ENCODE results near the gene WDR47.
A peak's percentile ranks its signal among the peaks of the same experiment; 100 is the strongest.
"Not testable (repeated sequence)": the region's sequence is repeated elsewhere in the genome, so short reads cannot be mapped to it uniquely, and the experiment has no call there.

Gene WDR47

DNA sequence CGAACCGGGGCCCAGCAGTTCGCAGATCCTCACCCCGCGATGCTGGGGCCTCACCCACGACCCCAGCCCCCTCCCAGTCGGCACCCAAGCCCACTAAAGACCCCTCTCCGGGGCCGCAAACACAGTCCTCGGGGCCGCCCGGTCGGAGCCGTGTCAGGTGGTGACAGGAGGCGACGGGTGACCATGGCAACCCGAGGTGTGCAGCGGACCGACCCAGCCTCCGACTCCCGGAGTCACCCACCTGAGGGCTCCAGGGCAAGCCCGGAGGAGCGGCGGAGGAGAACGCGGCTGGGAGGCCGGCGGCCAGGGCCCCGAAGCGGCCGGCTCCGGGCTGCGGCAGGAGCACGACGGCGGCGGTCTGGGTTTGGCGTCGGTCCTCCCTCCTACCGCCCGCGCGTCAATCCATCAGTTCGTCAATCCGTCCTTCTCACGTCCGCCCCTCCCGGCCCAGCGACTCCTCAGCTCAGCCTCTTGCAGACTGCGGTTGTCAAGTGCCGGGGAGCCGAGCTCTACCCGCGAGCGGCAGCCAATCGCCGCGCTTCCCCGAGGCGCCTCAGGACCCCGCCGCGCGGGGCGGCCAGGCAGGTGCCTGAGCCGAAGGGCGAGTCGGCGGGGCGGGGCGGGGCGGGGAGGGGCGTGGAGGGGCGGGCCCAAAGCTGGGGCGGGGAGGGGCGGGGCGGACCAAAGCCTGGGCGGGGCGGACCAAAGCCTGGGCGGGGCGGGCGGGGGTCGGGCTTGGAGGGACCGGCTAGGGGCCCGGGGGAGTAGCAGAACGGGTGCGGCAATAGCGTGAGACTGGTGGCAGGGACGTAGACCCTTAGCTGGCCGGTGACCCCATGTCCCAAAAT is at the start of gene WDR47:
Gene WDR47 (minus strand): TSS at position 482 of the 848 bp plus-strand sequence. CDS start 18,590 bp downstream, outside the sequence.
- DNase-seq, result peak; percentile 97

DNA sequence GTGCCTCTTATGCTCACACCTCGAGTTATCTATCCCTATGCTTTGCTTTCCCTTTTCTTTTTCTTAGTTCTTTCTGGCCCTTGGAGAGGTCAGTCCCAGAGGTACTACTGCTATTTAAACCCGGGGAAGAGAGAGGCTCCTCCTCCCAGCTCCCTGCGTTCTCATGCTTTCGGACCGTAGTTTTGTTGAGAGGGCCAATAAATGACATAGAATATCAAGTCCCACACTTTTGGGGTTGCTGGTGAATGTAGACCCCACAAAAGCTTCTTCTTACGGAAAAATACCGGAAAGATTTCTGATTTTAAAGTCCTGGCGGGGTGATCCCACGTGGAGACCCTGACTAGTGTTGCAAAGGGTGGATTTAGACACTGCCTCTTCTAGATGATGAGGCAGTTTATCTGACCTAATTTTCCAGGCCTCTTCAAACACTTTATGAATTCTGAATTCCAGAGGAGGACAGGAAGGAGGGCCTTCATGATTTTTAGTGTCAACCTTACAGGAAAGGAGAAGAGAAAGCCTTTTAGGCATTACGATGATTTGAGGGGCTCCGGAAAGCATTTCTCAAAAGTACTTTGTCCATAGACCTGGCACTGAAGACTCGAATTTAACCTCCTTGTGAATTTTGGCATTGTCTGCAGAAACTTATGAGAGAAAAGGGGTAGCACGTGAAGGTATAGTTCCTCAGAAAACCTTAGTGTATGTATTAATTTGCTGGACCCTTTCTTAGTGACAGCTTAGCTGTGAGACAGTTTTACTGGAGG is 49.4 kb upstream of the WDR47 start:
- DNase-seq, result no peak

DNA sequence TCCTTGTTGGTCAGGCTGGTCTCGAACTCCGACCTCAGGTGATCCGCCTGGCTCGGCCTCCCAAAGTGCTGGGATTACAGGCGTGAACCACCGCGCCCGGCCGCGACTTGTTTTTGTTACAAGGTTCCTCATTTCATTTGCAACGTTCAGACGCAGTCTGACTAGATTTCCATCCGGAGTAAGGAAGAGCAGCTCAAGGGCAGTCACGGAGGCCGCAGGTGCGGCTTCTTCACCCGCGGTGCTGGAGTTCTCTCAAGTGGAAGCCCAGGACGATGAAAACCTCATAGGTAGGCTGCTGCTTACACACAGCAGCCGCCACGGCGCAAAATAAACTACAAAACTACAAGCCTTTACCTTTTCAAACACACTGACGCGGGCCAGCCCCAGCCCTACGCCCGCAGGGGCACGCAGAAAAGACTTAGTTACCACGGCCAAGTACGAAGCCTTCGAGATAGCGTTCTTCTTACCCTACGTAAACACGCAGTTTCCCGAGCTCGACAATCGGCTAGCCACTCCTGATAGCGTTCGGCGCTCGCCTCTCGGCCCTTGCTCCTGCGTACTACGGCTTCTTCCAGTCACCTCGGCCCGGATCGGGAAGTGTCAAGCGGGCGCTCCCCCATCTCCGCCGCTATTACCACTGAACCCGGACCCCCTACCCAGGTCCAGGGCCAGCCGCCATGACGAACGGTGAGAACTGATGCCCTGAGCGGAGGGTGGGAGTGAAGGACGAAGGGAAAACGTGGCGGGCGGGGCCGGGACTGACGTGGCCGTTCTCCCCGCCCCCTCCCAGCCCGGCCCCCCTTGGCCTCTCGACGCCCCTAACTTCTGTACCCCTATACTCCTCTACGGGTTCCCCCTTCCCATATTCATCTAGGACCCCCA is 48.5 kb upstream of the WDR47 start, which contains the start of gene TMEM167B:
Gene TMEM167B (plus strand): TSS at position 569 of the 882 bp plus-strand sequence. CDS start 109 bp downstream, at position 678.
- DNase-seq, result peak; percentile 90

DNA sequence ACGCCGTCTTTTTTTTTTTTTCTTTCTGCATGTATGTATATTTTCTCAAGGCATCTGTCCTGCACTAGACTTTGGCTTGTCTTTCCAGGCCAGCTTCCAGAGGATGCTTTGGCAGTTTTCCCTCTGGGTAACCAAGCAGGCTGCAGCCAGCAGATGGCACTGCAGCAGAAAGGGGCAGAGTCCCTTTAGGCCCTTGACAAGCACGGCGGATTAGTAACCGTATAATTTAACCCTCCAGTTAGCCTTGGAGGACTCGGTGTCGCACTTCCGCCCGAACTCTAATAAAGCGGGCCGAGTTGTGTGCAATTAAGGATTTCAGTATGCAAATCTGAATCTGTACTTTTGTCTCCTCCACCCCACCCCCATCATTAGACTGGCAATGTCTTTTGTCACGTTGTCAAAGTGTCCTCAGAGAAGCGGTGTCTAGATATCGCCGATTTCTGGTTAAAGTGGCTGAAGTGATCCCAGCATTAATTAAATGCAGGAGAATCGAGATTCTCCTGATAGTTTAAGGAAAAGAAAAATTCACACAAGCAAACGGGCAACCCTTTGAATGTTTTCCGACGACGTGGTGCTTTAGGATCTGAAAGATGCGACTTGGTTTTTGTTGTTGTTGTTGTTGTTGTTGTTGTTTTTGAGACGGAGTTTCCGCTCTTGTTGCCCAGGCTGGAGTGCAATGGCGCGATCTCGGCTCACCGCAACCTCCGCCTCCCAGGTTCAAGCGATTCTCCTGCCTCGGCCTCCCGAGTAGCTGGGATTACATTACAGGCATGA is 47.5 kb upstream of the WDR47 start:
- DNase-seq, result no peak

DNA sequence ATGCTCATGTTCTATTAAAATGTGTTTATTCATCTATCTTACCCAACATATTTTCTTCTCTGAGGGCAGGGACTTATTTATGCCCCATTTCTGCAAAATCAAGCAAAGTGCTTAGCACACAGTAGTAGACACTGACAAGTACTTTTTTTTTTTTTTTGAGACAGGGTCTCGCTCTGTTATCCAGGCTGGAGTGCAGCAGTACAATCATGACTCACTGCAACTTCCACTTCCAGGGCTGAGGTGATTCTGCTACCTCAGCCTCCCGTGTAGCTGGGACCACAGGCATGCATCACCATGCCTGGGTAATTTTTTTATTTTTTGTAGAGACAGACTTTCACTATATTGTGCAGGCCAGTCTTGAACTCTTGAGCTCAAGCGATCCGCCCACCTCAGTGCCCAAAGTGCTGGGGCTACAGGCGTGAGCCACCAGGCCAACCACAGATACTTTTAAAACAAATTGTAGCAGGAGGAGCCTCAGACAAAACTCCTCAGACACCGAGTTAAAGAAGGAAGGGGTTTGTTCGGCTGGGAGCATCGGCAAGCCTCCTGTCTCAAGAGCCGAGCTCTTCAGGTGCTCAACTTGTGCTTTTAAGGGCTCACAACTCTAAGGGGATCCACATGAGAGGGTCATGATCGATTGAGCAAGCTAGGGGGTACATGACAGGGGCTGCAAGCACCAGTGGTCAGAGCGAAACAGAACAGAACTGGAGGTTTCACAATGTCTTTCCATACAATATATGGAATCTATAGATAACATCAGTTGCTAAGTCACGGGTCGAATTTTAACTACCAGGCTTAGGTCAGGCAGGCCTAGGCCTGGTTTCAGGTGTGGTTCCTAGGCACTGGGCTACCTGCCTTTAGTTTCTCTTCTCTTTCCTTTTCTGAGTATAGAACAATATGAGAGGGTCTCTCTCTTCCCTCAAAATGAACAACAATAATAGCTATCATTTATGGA is 42.9 kb upstream of the WDR47 start:
- DNase-seq, result no peak

DNA sequence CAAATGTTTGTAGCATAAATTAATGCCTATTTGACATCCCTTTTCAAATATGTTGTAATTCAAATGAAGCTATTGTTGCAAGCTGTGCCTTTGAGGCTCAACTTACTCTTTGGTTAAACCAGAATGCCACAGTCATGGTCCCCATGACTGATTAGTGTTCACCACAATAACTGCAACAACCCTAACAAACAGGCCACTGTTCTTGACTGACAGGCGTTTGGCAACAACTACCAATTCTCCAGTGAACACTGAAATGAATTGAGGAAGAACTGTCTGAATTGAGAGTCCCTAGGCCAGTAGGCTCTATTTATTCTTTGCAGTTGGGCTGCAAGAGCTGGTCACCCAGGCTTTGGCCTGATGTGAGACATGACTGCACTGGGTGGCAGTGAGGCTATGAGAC is 42.0 kb upstream of the WDR47 start:
- DNase-seq, result no peak

DNA sequence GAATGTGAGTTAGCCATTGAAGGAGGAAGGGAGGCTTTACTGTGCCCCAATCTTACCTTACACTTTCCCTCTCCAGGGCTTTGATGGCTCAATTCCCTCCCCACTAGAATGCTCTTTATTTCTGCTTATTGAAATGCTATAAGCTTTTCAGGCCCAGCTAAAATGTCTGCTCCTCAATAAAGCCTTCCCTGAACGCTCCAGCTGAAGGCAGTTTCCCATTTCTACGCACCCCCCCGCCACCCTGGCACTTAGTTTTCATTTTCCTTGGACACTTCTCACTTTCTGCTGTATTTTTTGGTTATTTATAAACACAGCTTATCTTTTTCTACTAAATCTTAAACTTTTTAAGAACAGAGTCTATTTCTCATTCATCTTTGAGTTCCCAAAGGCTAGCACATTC is 41.6 kb upstream of the WDR47 start:
- DNase-seq, result no peak

DNA sequence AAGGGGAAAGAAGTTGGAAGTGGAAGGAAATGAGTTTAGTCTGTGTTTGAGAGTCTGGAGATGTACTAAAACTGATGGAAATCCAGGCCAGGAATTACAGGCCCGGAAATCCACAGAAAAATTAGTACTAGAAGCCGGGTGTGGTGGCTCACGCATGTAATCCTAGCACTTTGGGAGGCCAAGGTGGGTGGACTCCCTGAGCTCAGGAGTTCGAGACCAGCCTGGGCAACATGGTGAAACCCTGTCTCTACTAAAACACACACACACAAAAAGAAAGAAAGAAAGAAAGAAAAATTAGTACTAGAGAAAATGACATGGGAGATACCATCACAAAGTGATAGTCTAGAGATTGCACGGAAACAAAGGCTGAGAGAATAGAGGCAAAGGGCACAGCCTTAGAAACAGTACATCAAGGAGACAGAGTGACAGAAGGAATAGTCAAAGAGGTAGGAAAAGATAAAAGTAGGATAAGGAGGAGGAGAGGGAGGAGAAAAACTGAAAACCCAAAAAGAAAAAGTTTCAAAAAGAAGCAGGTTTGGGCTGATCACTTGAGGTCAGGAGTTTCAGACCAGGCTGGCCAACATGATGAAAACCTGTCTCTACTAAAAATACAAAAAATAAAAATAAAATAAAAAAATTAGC is 38.7 kb upstream of the WDR47 start:
- DNase-seq, result no peak

DNA sequence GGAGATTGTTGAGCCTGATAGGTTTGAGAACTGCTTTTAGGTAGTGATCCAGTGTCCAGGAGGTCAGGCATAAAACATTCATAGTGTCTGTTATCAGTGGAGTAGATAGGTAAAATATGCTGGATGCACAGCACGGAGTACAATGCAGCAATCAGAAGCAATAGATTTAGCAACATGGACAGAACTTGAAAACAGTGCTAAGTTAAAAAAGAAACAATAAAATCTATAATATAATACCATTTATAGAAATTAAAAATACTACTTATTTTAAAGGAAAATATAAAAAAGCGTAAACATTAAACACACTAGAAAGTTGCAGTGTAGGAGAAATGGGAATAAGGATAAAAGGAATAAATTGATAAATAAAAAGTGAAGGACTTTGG is 37.3 kb upstream of the WDR47 start:
- DNase-seq, result no peak

DNA sequence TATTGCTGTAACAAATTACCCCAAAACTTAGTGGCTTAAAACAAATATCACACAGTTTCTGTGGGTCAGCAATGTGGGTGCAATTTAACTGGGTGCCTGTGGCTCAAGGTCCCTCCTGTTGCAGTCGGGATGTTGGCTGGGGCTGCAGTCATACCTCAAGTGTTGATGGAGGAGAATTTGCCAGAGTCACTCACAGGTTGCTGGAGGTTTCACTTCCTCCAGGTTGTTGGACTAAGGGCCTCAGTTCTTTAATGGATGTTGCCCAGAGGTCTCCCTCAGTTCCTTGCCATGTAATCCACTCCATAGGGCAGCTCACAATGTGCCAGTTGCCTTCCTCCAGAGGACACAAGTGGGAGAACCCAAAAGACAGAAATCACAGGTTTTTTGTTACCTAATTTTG is 36.4 kb upstream of the WDR47 start:
- no peak for DNase-seq

DNA sequence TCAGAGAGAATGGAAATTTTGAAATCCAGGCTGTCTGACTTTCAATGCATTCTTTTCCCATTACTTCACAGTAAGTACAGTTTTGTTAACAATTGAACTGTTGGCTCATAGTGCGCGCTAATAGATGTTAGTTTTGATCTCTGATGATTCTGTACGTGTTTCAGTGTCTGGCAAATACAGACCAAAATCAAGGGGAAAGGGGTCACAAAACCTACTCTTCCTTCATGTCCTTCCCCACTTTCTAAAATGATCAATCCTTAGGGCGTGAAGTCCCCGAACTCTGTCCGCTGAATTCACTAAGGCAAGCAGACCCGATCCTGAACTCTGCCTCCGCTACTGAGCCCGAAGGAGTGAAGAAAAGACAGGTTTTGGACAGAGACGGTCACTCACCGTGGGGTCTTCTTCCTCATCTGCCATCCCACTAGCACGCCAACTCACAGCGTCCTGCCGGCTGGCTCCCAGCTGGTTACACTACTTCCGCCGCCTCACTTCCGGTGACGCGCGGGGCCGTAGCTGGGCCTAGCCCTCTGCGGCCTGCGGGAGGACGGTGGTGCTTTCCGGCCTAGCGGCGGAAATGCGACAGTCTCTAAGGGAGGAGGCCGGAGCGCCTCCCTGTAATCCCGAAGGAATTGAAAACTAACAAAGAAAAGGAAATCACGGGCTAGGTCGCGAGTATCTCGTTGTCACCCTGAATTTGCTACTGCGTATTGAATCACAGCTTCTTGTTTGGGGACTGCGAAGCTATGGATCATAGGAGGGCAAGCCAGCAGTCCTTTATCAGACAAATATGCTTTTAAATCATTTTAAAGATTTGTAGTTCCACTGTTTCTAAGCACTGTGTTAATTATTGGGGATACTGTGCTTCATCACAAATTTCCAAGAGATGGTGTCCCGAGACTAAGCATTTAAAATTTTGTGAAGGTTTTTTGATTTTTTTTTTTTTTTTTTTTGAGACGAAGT is 33.9 kb upstream of the WDR47 start, which contains the start of gene TAF13:
Gene TAF13 (minus strand): TSS at position 473 of the 960 bp plus-strand sequence. CDS start 56 bp downstream, at position 417.
- DNase-seq, result peak; percentile 88

DNA sequence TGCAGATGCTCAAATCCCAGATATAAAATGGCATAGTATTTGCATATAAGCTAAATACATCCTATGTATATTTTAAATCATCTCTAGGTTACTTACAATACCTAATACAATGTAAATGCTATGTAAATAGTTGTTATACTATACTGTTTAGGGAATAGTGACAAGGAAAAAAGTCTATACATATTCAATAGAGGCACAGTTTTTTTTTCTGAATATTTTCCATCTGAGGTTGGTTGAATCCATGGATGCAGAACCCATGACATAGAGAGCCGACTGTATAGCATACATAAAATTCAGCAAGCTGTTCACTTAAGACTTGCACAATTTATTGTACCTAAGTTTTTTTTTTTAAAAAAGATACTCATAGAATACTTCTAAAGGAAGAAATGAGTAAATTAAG is 27.4 kb upstream of the WDR47 start:
- DNase-seq, result no peak

DNA sequence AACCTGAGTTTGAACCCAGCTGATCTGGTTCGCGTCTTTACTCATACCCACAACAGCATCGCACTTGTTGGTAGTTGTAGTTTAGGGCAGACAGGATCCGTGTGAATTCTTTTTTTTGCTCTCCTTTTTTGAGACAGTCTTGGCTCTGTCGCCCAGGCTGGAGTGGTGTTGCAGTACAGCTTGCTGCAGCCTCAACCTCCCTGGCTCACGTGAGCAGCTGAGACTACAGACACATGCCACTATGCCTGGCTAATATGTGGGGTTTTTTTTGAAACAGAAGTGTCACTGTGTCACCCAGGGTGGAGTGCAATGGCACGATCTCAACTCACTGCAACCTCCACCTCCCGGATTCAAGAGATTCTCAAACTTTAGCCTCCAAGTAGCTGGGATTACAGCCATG is 26.0 kb upstream of the WDR47 start:
- DNase-seq, result no peak

DNA sequence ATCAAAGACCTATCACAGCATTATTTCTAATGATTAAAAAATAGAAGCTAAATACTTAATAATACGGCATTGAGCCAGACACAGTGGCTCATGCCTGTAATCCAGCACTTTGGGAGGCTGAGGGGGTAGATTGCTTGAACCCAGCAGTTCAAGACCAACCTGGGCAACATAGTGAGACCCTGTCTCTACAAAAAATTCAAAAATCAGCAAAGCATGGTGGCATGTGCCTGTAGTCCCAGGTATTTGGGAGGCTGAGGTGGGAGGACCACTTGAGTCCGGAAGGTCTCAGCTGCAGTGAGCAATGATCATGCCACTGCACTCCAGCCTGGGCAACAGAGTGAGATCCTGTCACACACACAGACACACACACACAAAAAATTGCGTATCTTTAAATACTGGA is 23.2 kb upstream of the WDR47 start:
- DNase-seq, result no peak

DNA sequence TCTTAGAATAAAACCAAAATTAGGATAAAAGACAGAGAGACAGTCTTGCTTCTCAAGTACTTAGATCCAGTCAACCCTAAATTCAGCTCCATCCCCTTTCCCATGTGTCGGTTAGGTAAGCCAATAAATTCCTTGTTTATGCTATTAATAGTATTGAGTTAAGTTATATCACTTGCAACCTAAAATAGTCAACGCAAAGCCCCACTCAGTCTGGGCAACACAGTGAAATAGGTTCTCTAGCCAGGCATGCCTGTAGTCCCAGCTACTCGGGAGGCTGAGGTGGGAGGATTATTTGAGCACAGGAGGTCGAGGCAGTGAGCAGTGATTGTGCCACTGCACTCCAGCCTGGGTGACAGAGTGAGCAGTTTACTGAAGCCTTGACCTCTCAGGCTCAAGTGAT is 19.3 kb upstream of the WDR47 start:
- no peak for DNase-seq

DNA sequence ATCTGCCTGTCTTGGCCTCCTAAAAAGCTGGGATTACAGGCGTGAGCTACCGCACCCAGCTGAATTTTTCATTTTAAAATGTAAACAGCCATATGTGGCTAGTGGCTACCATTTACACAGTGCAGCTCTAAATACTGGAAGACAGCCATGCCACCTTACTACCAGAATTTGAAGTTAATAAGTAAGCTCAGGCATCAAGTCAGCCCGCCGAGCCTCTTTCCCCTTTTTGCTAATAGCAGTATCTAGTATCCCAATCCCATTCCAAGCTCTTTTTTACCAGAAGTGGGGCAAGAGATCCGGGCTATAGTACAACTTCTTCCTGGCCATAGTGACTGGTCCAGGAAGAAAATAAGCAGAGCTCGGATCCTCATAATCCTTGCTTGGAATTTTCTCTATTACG is 18.8 kb upstream of the WDR47 start:
- DNase-seq, result no peak

DNA sequence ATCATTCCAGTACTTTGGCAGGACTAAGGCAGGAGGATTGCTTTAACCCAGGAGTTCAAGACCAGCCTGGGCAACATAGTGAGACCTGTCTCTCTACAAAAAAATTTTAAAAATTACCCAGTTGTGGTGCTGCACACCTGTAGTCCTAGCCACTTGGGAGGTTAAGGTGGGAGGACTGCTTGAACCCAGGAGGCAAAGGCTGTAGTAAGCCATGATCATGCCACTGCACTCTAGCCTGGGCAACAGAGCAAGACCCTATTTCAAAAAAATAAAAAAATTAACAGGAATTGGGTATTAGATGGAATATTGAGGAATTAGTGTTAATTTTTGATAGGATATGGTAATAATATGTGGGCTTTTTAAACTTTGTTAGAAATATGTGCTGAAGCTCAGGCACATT is 17.1 kb upstream of the WDR47 start:
- no peak for DNase-seq

DNA sequence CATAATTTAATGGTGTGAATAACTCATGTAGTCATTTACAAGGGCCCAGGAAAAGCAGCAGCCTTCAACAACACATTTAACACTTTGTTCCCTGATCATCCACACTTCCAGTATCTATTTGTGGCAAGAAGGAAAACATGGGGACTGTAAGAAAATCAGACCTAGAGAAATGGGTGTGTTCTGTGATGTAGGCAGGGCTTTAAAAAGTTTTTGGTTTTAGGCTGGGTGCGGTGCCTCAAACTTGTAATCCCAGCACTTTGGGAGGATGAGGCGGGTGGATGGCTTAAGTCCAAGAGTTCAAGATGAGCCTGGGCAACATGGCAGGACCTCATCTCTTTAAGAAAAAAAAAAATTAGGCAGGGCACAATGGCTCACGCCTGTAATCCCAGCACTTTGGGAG is 14.2 kb upstream of the WDR47 start:
- no peak for DNase-seq

DNA sequence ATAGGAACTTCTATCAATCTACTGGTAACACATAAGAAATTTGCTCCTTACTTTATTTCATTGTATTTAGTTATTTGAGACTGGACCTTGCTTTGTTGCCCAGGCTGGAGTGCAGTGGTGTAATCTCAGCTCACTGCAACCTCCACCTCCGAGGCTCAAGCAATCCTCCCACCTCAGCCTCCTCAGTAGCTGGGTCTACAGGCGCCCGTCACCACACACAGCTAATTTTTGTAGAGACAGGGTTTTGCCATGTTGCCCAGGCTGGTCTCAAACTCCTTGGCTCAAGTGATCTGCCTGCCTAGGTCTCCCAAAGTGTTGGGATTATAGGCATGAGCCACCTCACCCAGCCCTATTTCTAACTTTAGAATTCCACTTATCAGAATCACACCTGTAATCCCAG is 10.2 kb upstream of the WDR47 start:
- DNase-seq, result not testable (repeated sequence)

Measured in stimulated activated CD4-positive, alpha-beta T cell treated with anti-CD3 and anti-CD28 coated beads, Interleukin-4, amount 100 ng/mL, for 24 hours (primary cell).